ENCODE data around the gene NPC1L1. TPM values are rescaled to one million over a fixed set of nuclear protein-coding genes. Genes with fewer than 3 reads are reported as not detected.

The NPC1L1 gene
- total and polyA plus RNA-seq, 2 of the 13 experiments (the other 11 are each of a cell fraction or from before 2014, with no cell fraction given), result 4.8 to 14.5 TPM

- Histone ChIP-seq H3K9ac (ENCODE audit: insufficient read depth, low read depth, low read length) (no peak overlapping the region), H3K27me3 (ENCODE audit: control insufficient read depth in 1 of 2, insufficient read depth in 2 of 2, low read length in 2 of 2) (no peaks in the 10 kb centered on the region), H3K4me3 (replicated peaks in 1 of 3; ENCODE audit: insufficient read depth in 1 of 3, low read depth in 2 of 3, low read length in 3 of 3) (no peak overlapping the region), H3K9me3 (ENCODE audit: low read length) (no peaks in the 10 kb centered on the region), H3K4me2 (ENCODE audit: low read depth, low read length) (0 out of 2 replicates have a peak overlapping the region, but pooled peaks have one; percentile 9), H3K79me2 (ENCODE audit: insufficient read depth, low read length) (peaks cover 64% of the 10 kb centered on the region), H2AFZ (ENCODE audit: low read length) (no peak overlapping the region), H3K36me3 (replicated peaks in 1 of 2; ENCODE audit: control insufficient read depth in 1 of 2, insufficient read depth in 2 of 2, low read length in 2 of 2) (peaks cover 22 to 43% of the 10 kb centered on the region in 2 experiments), H3K4me1 (ENCODE audit: insufficient read depth, low read length) (peaks cover 75% of the 10 kb centered on the region), H3K27ac (ENCODE audit: extremely low read length, insufficient read depth, low read length) (peak overlapping the region; percentile 92), H4K20me1 (ENCODE audit: insufficient read depth, low read length) (no peaks in the 10 kb centered on the region)
- no peak for ATAC-seq
- 0 out of 2 replicates have a peak, but pooled peaks have one; percentile 25 for TF ChIP-seq HNF4A (CRISPR knock-in tag; IDR thresholded peaks at IDR 0.05)
- TF ChIP-seq CEBPZ (IDR thresholded peaks at IDR 0.05; ENCODE audit: low read length), result no peak
- no TSS peak for BruUV-seq (replicated peaks)
- 70% methylated on average over 4 of the region's 4 CpGs for WGBS (ENCODE audit: low lambda C conversion rate)
- ChIA-PET POLR2A (no interaction called here), CTCF (ENCODE audit: low intra/inter-chr PET ratio, low total read pairs) (no interaction called here)
- DNase-seq (ENCODE audit: low spot score), result no peak
- intact Hi-C loops (cut with micrococcal nuclease; ENCODE audit: unreplicated experiment), result no loop called here
- in situ Hi-C loops (cut with HindIII; ENCODE audit: extremely low pct_ligation_motif_present, low pct_unique_long_range_greater_than_20kb), result no loop called here
- no peak for FAIRE-seq
Observed at GRCh38 chr7:44469461-44470134, 71.5 kb downstream of the NPC1L1 start.

GRCh38 chr7:44467217-44467548 lies 73.9 kb downstream of the NPC1L1 start:
- H3K79me2 ChIP-seq (ENCODE audit: insufficient read depth, low read length), result peaks cover 60% of the 10 kb centered on the region

More at GRCh38 chr7:44467217-44467548, 73.9 kb downstream of the NPC1L1 start:
- peaks cover 24 to 50% of the 10 kb centered on the region in 2 experiments for H3K36me3 ChIP-seq (replicated peaks in 1 of 2; ENCODE audit: control insufficient read depth in 1 of 2, insufficient read depth in 2 of 2, low read length in 2 of 2)
- ATAC-seq (no peak), DNase-seq (ENCODE audit: low spot score) (no peak), FAIRE-seq (no peak)
- in situ Hi-C loops (cut with HindIII; ENCODE audit: extremely low pct_ligation_motif_present, low pct_unique_long_range_greater_than_20kb) (no loop called here), intact Hi-C loops (cut with micrococcal nuclease; ENCODE audit: unreplicated experiment) (no loop called here)
- no peaks in the 10 kb centered on the region for H4K20me1 ChIP-seq (ENCODE audit: insufficient read depth, low read length)
- H3K4me2 ChIP-seq (ENCODE audit: low read depth, low read length), result no peak overlapping the region
- BruUV-seq (replicated peaks), result no TSS peak
- no peak overlapping the region for H3K4me3 ChIP-seq (replicated peaks in 1 of 3; ENCODE audit: insufficient read depth in 1 of 3, low read depth in 2 of 3, low read length in 3 of 3)
- H3K27me3 ChIP-seq (ENCODE audit: control insufficient read depth in 1 of 2, insufficient read depth in 2 of 2, low read length in 2 of 2), result no peaks in the 10 kb centered on the region
- no peak overlapping the region for H3K9ac ChIP-seq (ENCODE audit: insufficient read depth, low read depth, low read length)
- ChIA-PET POLR2A (no interaction called here), CTCF (ENCODE audit: low intra/inter-chr PET ratio, low total read pairs) (no interaction called here)
- no peak overlapping the region for H2AFZ ChIP-seq (ENCODE audit: low read length)
- TF ChIP-seq NR2F6 (IDR thresholded peaks at IDR 0.05) (peak; percentile 45), NR2F6 (CRISPR knock-in tag; IDR thresholded peaks at IDR 0.05) (no peak), PLRG1 (conservative IDR thresholded peaks at IDR 0.05) (no peak), NR2F1 (CRISPR knock-in tag; IDR thresholded peaks at IDR 0.05) (0 out of 4 replicates have a peak, but pooled peaks of 1 of the 2 experiments have one; percentile 16), HNF4A (CRISPR knock-in tag; IDR thresholded peaks at IDR 0.05) (peak; percentile 41)
- TF ChIP-seq, protein P1, sequence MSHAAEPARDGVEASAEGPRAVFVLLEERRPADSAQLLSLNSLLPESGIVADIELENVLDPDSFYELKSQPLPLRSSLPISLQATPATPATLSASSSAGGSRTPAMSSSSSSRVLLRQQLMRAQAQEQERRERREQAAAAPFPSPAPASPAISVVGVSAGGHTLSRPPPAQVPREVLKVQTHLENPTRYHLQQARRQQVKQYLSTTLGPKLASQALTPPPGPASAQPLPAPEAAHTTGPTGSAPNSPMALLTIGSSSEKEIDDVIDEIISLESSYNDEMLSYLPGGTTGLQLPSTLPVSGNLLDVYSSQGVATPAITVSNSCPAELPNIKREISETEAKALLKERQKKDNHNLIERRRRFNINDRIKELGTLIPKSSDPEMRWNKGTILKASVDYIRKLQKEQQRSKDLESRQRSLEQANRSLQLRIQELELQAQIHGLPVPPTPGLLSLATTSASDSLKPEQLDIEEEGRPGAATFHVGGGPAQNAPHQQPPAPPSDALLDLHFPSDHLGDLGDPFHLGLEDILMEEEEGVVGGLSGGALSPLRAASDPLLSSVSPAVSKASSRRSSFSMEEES (CRISPR knock-in tag; IDR thresholded peaks at IDR 0.05), result no peak
- H3K4me1 ChIP-seq (ENCODE audit: insufficient read depth, low read length), result peaks cover 51% of the 10 kb centered on the region
- 87% methylated on average over 4 of the region's 4 CpGs for WGBS (ENCODE audit: low lambda C conversion rate)
- H3K9me3 ChIP-seq (ENCODE audit: low read length), result no peaks in the 10 kb centered on the region
- H3K27ac ChIP-seq (ENCODE audit: extremely low read length, insufficient read depth, low read length), result no peak overlapping the region

Data from HepG2 (cell line).